Activated CD8-positive, alpha-beta T cell treated with anti-CD3 and anti-CD28 coated beads for 36 hours (primary cell): ENCODE measurements around the gene PML. TPM values are rescaled to one million over a fixed set of nuclear protein-coding genes. Genes with fewer than 3 reads are reported as not detected.

Experiments
- ATAC-seq: fragments of 200-7000 bp; cut with Tn5 transposase; one replicate; pipeline ENCODE4 v1.10.0; 2021; ENCODE audit warnings: mild to moderate bottlenecking, moderate library complexity
- CTCF ChIA-PET: fragments of 350-600 bp; sonication (Branson Sonifier 250); formaldehyde crosslinking; loops from one replicate; lab custom pipeline; 2021; ENCODE audit warnings: antibody characterized with exemption; lab: Charles Lee
- POLR2A ChIA-PET: fragments of 350-600 bp; sonication (Branson Sonifier 250); formaldehyde crosslinking; loops from one replicate; lab custom pipeline; 2021; ENCODE audit warnings: antibody characterized with exemption; lab: Charles Lee
- DNase-seq: peaks from one replicate; pipeline ENCODE4 v3.0.0-alpha.2; 2020
- H3K27ac Mint-ChIP-seq: one replicate; pipeline ENCODE4 v1.8.0; 2021; ENCODE audit warnings: mild to moderate bottlenecking, mixed read lengths
- H3K27me3 Mint-ChIP-seq: one replicate; pipeline ENCODE4 v1.8.0; 2021; ENCODE audit warnings: mixed read lengths
- H3K36me3 Mint-ChIP-seq: one replicate; pipeline ENCODE4 v1.8.0; 2021; ENCODE audit warnings: low read depth, mixed read lengths
- H3K4me1 Mint-ChIP-seq: one replicate; pipeline ENCODE4 v1.8.0; 2021; ENCODE audit warnings: low read depth, mixed read lengths
- H3K4me3 Mint-ChIP-seq: one replicate; pipeline ENCODE4 v1.8.0; 2021; ENCODE audit warnings: mild to moderate bottlenecking, moderate library complexity, mixed read lengths
- H3K9me3 Mint-ChIP-seq: one replicate; pipeline ENCODE4 v1.8.0; 2021; ENCODE audit warnings: mixed read lengths
- CTCF ChIP-seq: fragments of 200-600 bp; IDR thresholded peaks from one replicate; pipeline ENCODE4 v1.8.0; 2022; ENCODE audit warnings: antibody characterized with exemption, mild to moderate bottlenecking
- intact Hi-C: fragments of 100-400 bp; cut with micrococcal nuclease; formaldehyde crosslinking; loops from one replicate; pipeline ENCODE4 v1.10.0; 2022
- total RNA-seq, 2 experiments: library from RNA; stranded (reverse); gene quantifications; one replicate each; pipeline ENCODE4 v1.2.3, GENCODE V29; 2021

Gene PML
- total RNA-seq, 2 experiments from 2014 or later = 48.8 to 49.6 TPM

GRCh38 chr15:73950831-73951561 lies 43.5 kb upstream of the PML start:
- ATAC-seq (peak; percentile 98), DNase-seq (peak; percentile 88)
- H3K4me3 Mint-ChIP-seq = no peak overlapping the region
- peak; percentile 73 for TF ChIP-seq CTCF
- intact Hi-C loops = loop anchor here (1.0 kb wide), 1 partner anchor 13 kb away; no protein-coding TSS in a partner anchor
- ChIA-PET CTCF (interaction anchor here (0.6 to 7.6 kb wide), 26 partner anchors 8 to 372 kb away, joined by 3 to 72 read pairs (median 4); partner anchors contain the start of gene PML), POLR2A (no interaction called here)
- H3K9me3 Mint-ChIP-seq = no peaks in the 10 kb centered on the region
- no peaks in the 10 kb centered on the region for H3K36me3 Mint-ChIP-seq
- peaks cover 4% of the 10 kb centered on the region for H3K4me1 Mint-ChIP-seq
- peak overlapping the region; percentile 80 for H3K27ac Mint-ChIP-seq
- H3K27me3 Mint-ChIP-seq = no peaks in the 10 kb centered on the region

- Mint-ChIP-seq H3K27me3 (no peaks in the 10 kb centered on the region), H3K36me3 (no peaks in the 10 kb centered on the region), H3K4me1 (peaks cover 4% of the 10 kb centered on the region), H3K27ac (no peak overlapping the region), H3K4me3 (no peak overlapping the region), H3K9me3 (no peaks in the 10 kb centered on the region)
- CTCF ChIA-PET = interaction anchor here (0.7 to 7.6 kb wide), 25 partner anchors 8 to 371 kb away, joined by 3 to 72 read pairs (median 4); partner anchors contain the start of gene PML
- TF ChIP-seq CTCF = no peak
- ATAC-seq (no peak), DNase-seq (no peak)
- POLR2A ChIA-PET = no interaction called here
- intact Hi-C loops = loop anchor here (1.0 kb wide), 1 partner anchor 13 kb away; no protein-coding TSS in a partner anchor
These were observed 42.9 kb upstream of the PML start for GRCh38 chr15:73951601-73952000.

- peaks cover 8% of the 10 kb centered on the region for H3K4me1 Mint-ChIP-seq
- intact Hi-C loops = no loop called here
- TF ChIP-seq CTCF = no peak
- no peaks in the 10 kb centered on the region for H3K9me3 Mint-ChIP-seq
- H3K27ac Mint-ChIP-seq = no peak overlapping the region
- no peaks in the 10 kb centered on the region for H3K27me3 Mint-ChIP-seq
- ChIA-PET POLR2A (no interaction called here), CTCF (interaction anchor here (1.3 to 7.6 kb wide), 7 partner anchors 8 to 91 kb away, joined by 3 to 72 read pairs (median 11); no protein-coding TSS in a partner anchor)
- no peaks in the 10 kb centered on the region for H3K36me3 Mint-ChIP-seq
- no peak overlapping the region for H3K4me3 Mint-ChIP-seq
- no peak for DNase-seq
- ATAC-seq = no peak
These were observed 42.2 kb upstream of the PML start for GRCh38 chr15:73952171-73952912.

GRCh38 chr15:73952913-73953750 lies 41.4 kb upstream of the PML start:
- no peak for TF ChIP-seq CTCF
- H3K27me3 Mint-ChIP-seq = no peaks in the 10 kb centered on the region
- H3K36me3 Mint-ChIP-seq = no peaks in the 10 kb centered on the region
- no peak overlapping the region for H3K4me3 Mint-ChIP-seq
- ATAC-seq (no peak), DNase-seq (no peak)
- no peak overlapping the region for H3K27ac Mint-ChIP-seq
- no peaks in the 10 kb centered on the region for H3K9me3 Mint-ChIP-seq
- peaks cover 8% of the 10 kb centered on the region for H3K4me1 Mint-ChIP-seq
- ChIA-PET POLR2A (no interaction called here), CTCF (interaction anchor here (1.3 to 7.6 kb wide), 3 partner anchors 7 to 20 kb away, joined by 3 to 72 read pairs (median 38); no protein-coding TSS in a partner anchor)
- intact Hi-C loops = no loop called here
